Uterine smooth muscle cell (primary cell): ENCODE data around the gene TRPC1. TPM values are rescaled to one million over a fixed set of nuclear protein-coding genes. Genes with fewer than 3 reads are reported as not detected.

Experiments
- total RNA-seq: library from RNA; depleted of rRNA; stranded (reverse); fragments of >200 nt; gene quantifications from 2 replicates; pipeline ENCODE4 v1.2.3, GENCODE V29; 2014

The TRPC1 gene
- total RNA-seq: 43.5 and 51.9 TPM in 2 replicates

DNA sequence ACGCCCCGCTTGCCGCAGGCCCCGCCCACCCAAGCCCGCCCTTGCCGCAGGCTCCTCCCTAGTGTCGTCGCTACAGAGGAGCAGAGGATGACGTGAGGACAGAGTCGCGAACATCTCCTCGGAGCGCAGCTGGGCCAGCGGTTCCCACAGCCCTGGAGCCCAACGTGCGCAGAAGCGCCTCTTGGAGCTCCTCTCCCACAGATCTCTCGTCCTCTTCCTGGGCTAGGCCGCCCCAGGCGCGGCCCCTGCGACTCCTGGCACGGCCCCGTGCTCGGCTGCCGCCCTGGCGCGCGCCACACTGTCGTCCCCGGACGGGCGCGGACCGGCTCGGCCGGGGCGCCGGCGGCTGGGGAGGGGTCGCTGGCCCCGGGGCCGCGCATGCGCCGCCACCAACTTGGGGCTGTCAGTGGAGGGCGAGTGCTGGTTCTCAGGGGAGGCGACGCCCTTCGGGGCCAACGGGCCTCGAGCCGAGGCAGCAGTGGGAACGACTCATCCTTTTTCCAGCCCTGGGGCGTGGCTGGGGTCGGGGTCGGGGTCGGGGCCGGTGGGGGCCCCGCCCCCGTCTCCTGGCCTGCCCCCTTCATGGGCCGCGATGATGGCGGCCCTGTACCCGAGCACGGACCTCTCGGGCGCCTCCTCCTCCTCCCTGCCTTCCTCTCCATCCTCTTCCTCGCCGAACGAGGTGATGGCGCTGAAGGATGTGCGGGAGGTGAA, at the start of gene TRPC1:
TRPC1 (plus strand) TSS at position 67 of the 714 bp plus-strand sequence; CDS start at position 593, 526 bp downstream.

Other genes starting within 250 kb of the TRPC1 start
- 29.4 and 39.7 TPM in 2 replicates for gene ATR, start 145.3 kb upstream of the TRPC1 start, total RNA-seq
- 1.1 and 1.8 TPM in 2 replicates for gene PLS1, start 127.6 kb upstream of the TRPC1 start, total RNA-seq
- 16.6 and 25.4 TPM in 2 replicates for gene PCOLCE2, start 165.0 kb downstream of the TRPC1 start, total RNA-seq
- gene PAQR9, start 239.6 kb downstream of the TRPC1 start, total RNA-seq: under 0.01 TPM in 1 of 2 replicates, not detected in the other